Upper lobe of right lung (tissue), 1 donor: ENCODE results near the gene HSPB9. TPM values are rescaled to one million over a fixed set of nuclear protein-coding genes. Genes with fewer than 3 reads are reported as not detected.

ENCODE experiments used
- ATAC-seq: fragments of 200-7000 bp; cut with Tn5 transposase; one replicate; pipeline ENCODE4 v1.9.1; 2020; ENCODE audit warnings: mild to moderate bottlenecking, moderate library complexity
- DNase-seq: peaks from one replicate; pipeline ENCODE4 v3.0.0-alpha.2; 2020
- H3K27ac ChIP-seq: fragments of 200-600 bp; one replicate; pipeline ENCODE4 v1.8.0; 2022
- H3K27me3 ChIP-seq: fragments of 200-600 bp; one replicate; pipeline ENCODE4 v1.8.0; 2022; ENCODE audit warnings: mild to moderate bottlenecking
- H3K36me3 ChIP-seq: fragments of 200-600 bp; one replicate; pipeline ENCODE4 v1.8.0; 2022
- H3K4me1 ChIP-seq: fragments of 200-600 bp; one replicate; pipeline ENCODE4 v1.8.0; 2022
- H3K4me3 ChIP-seq: fragments of 200-600 bp; one replicate; pipeline ENCODE4 v1.8.0; 2022; ENCODE audit warnings: mild to moderate bottlenecking
- H3K9me3 ChIP-seq: fragments of 200-600 bp; one replicate; pipeline ENCODE4 v1.8.0; 2022
- intact Hi-C: fragments of 100-400 bp; cut with DNase I; formaldehyde crosslinking; loops from one replicate; pipeline ENCODE4 v1.11.0; 2022
- long read RNA-seq: library from polyadenylated mRNA; unstranded; transcript quantifications from one replicate; pipeline ENCODE4 v2.0.0, GENCODE V29; 2021
- total RNA-seq: library from RNA; stranded (reverse); fragmentation: NEBNext Ultra II Directional; extraction: Animal tissue kit (Norgen Biotek cat#: 25700); gene quantifications from one replicate; pipeline ENCODE4 v1.2.1, GENCODE V29; 2021
- TF ChIP-seq, protein P1 (sequence below): fragments of 200-600 bp; IDR thresholded peaks from one replicate; pipeline ENCODE4 v1.8.0; 2022; ENCODE audit warnings: antibody characterized with exemption
- donor health status: DM: no; HTN: yes; CAD: no; lungs with severe emphysema.

Gene HSPB9
- total RNA-seq: not detected
- long read RNA-seq, partial matches to known transcripts: 0 of 1 reads
- long read RNA-seq, other reads (novel, unspliced or antisense): 0 of 1 reads

DNA sequence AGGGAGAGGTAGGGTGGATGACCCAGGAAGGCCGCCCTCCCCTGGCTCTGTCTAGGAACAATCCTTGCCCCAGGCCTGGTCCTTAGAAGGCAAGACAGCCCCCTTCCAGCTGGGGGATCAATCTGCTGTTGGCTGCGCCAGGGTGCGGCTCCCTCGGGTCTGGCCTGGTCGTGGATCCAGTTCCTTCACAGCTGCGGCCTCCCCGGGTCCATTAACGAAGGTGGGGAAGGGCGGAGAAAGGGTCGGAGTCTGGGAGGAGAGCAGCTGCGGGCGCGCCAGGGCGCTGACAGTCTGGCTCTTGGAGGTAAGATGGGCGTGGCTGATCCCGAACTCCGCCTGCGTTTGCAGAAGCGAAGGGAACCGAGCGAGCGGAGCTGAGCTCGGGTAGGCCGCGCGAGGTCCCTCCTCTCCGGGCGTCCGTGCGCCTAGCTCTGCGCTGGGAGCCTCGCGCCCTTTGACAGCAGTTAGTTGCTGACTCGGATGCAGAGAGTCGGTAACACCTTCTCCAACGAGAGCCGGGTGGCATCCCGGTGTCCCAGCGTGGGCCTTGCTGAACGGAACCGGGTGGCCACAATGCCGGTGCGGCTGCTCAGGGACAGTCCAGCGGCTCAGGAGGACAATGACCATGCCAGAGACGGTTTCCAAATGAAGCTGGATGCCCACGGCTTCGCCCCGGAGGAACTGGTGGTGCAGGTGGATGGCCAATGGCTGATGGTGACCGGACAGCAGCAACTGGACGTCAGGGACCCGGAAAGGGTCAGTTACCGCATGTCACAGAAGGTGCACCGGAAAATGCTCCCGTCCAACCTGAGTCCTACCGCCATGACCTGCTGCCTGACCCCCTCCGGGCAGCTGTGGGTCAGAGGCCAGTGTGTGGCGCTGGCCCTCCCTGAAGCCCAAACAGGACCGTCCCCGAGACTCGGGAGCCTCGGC is at the start of gene HSPB9:
Gene HSPB9 (plus strand): TSS at position 434 of the 933 bp plus-strand sequence. CDS start 47 bp downstream, at position 481.
- Histone ChIP-seq H3K4me1 (peaks cover 21% of the 10 kb centered on the region), H3K4me3 (peak within 1 kb of the TSS; percentile 14), H3K27me3 (no peaks in the 10 kb centered on the region), H3K9me3 (no peaks in the 10 kb centered on the region), H3K27ac (peak within 1 kb of the TSS; percentile 63), H3K36me3 (peaks cover 27% of the 10 kb centered on the region)
- ATAC-seq (peak; percentile 69), DNase-seq (peak; percentile 84)
- TF ChIP-seq, protein P1, sequence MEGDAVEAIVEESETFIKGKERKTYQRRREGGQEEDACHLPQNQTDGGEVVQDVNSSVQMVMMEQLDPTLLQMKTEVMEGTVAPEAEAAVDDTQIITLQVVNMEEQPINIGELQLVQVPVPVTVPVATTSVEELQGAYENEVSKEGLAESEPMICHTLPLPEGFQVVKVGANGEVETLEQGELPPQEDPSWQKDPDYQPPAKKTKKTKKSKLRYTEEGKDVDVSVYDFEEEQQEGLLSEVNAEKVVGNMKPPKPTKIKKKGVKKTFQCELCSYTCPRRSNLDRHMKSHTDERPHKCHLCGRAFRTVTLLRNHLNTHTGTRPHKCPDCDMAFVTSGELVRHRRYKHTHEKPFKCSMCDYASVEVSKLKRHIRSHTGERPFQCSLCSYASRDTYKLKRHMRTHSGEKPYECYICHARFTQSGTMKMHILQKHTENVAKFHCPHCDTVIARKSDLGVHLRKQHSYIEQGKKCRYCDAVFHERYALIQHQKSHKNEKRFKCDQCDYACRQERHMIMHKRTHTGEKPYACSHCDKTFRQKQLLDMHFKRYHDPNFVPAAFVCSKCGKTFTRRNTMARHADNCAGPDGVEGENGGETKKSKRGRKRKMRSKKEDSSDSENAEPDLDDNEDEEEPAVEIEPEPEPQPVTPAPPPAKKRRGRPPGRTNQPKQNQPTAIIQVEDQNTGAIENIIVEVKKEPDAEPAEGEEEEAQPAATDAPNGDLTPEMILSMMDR: no peak
- intact Hi-C loops: no loop called here

GRCh38 chr17:42075789-42076188 is 46.8 kb upstream of the HSPB9 start:
- H3K4me3 ChIP-seq: no peak overlapping the region
- no peaks in the 10 kb centered on the region for H3K9me3 ChIP-seq
- DNase-seq (no peak), ATAC-seq (no peak)
- TF ChIP-seq, protein P1: no peak
- H3K27me3 ChIP-seq: peaks cover 29% of the 10 kb centered on the region
- H3K4me1 ChIP-seq: peaks cover 5% of the 10 kb centered on the region
- H3K27ac ChIP-seq: no peak overlapping the region
- intact Hi-C loops: no loop called here
- H3K36me3 ChIP-seq: no peaks in the 10 kb centered on the region

DNA sequence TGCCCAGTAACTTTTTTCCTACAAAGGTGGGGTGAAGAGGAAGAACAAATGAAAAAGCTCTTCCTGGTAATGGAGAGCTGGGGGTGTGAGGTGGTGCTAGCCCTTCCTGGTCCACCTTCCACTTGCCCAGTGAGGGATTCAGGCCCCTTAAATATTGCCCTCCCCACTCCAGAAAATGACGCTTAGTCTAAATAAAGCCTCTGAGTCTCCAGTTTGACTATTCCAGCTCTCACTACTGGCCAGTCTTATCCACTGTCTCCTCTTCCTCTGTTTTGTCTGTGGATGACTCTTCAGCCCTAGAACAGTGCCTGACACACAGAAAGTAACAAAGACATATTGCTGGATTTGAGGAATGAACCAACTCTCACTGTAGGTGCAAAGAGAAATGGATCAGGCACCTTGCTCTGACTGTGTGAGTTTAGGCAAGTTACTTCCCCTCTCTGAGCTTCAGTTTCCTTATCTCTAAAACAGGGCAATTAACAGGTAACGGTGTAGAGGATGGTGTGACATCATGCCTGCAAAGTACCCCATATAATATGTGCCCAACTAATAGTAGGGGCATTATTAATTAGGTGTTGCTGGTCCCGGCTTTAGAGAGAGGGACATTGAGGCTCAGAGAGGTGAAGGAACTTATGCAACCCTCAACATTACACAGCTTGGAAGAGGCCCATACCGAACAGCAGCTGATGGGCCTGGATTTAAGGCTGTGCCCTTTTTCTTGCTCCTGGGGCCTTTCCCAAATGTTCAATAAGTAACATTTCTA is 45.6 kb upstream of the HSPB9 start:
- H3K27ac ChIP-seq: no peak overlapping the region
- H3K4me1 ChIP-seq: peaks cover 3% of the 10 kb centered on the region
- H3K27me3 ChIP-seq: peaks cover 17% of the 10 kb centered on the region
- no peaks in the 10 kb centered on the region for H3K9me3 ChIP-seq
- ATAC-seq (no peak), DNase-seq (no peak)
- H3K4me3 ChIP-seq: no peak overlapping the region
- no peaks in the 10 kb centered on the region for H3K36me3 ChIP-seq
- intact Hi-C loops: no loop called here
- TF ChIP-seq, protein P1: no peak

GRCh38 chr17:42077755-42078154 is 44.8 kb upstream of the HSPB9 start:
- DNase-seq (no peak), ATAC-seq (no peak)
- H3K27me3 ChIP-seq: peaks cover 9% of the 10 kb centered on the region
- no peak overlapping the region for H3K4me3 ChIP-seq
- H3K4me1 ChIP-seq: no peaks in the 10 kb centered on the region
- H3K9me3 ChIP-seq: no peaks in the 10 kb centered on the region
- TF ChIP-seq, protein P1: no peak
- H3K36me3 ChIP-seq: no peaks in the 10 kb centered on the region
- H3K27ac ChIP-seq: no peak overlapping the region
- intact Hi-C loops: no loop called here

GRCh38 chr17:42078396-42079043 is 44.1 kb upstream of the HSPB9 start:
- Histone ChIP-seq H3K4me1 (no peaks in the 10 kb centered on the region), H3K36me3 (no peaks in the 10 kb centered on the region), H3K4me3 (no peak overlapping the region), H3K27ac (no peak overlapping the region), H3K9me3 (no peaks in the 10 kb centered on the region), H3K27me3 (peaks cover 1% of the 10 kb centered on the region)
- TF ChIP-seq, protein P1: no peak
- DNase-seq (no peak), ATAC-seq (no peak)
- intact Hi-C loops: no loop called here
